Gastroesophageal sphincter (tissue), 4 donors: ENCODE measurements around the gene OGDH. TPM values are rescaled to one million over a fixed set of nuclear protein-coding genes. Genes with fewer than 3 reads are reported as not detected.

Source experiments
- ATAC-seq: fragments of 150-250 bp; one replicate; pipeline ENCODE4 v1.9.1; 2016; ENCODE audit warnings: mild to moderate bottlenecking, moderate library complexity
- H3K27ac ChIP-seq, 4 donors: fragments of 200-600 bp; sonication (generic) in 3 of 4; 1 replicate in 3 of 4; 2 replicates in 1 of 4; pipeline ENCODE4 v1.5.1; 2016 to 2019
- H3K27me3 ChIP-seq: fragments of 200-600 bp; sonication (generic); one replicate; pipeline ENCODE4 v1.5.1; 2019
- H3K36me3 ChIP-seq, 2 donors: fragments of 200-600 bp; sonication (generic); one replicate each; pipeline ENCODE4 v1.5.1; 2019; ENCODE audit warnings: control low read depth in 1 of 2
- H3K4me1 ChIP-seq, 3 donors: fragments of 200-600 bp; sonication (generic); 1 replicate in 2 of 3; 2 replicates in 1 of 3; pipeline ENCODE4 v1.5.1; 2016 to 2019; ENCODE audit warnings: control low read depth in 2 of 3
- H3K4me3 ChIP-seq, 2 donors: fragments of 200-600 bp; sonication (generic); one replicate each; pipeline ENCODE4 v1.5.1; 2019; ENCODE audit warnings: mild to moderate bottlenecking in 1 of 2, moderate library complexity in 1 of 2
- H3K9me3 ChIP-seq, 3 donors: fragments of 200-600 bp; sonication (generic); one replicate each; pipeline ENCODE4 v1.5.1; 2017 to 2019; ENCODE audit warnings: control low read depth in 2 of 3
- CTCF ChIP-seq, 4 experiments: fragments of 200-600 bp in 2 of 4; fragments of 450-650 bp in 2 of 4; sonication (generic) in 1 of 4; IDR thresholded peaks; one replicate each; pipeline ENCODE4 v1.5.1; 2017 to 2019; ENCODE audit warnings: antibody characterized with exemption in 4 of 4, mild to moderate bottlenecking in 2 of 4, moderate library complexity in 2 of 4
- EP300 ChIP-seq: sonication (generic); formaldehyde crosslinking; IDR thresholded peaks from one replicate; pipeline ENCODE4 v1.6.1; 2017; ENCODE audit warnings: antibody characterized with exemption, mild to moderate bottlenecking
- POLR2A ChIP-seq, 2 donors: fragments of 450-650 bp; IDR thresholded peaks; one replicate each; pipeline ENCODE4 v1.6.1; 2017; ENCODE audit warnings: antibody characterized with exemption in 2 of 2, mild to moderate bottlenecking in 2 of 2, moderate library complexity in 1 of 2
- POLR2AphosphoS5 ChIP-seq: sonication (generic); formaldehyde crosslinking; IDR thresholded peaks from one replicate; pipeline ENCODE4 v1.6.1; 2017; ENCODE audit warnings: antibody characterized with exemption
- WGBS, 2 donors: methylation state at CpG; one replicate each; pipeline ENCODE4 v1.1.5; 2018; ENCODE audit warnings: low coverage in 1 of 2; 5-methylcytosine and 5-hydroxymethylcytosine counted together
- total RNA-seq, 4 donors: library from RNA; depleted of rRNA; stranded (reverse); fragments of >200 nt; gene quantifications; one replicate each; pipeline ENCODE4 v1.1.0, GENCODE V29; 2016

OGDH gene
- total RNA-seq, 4 donors from 2014 or later: 112 to 222 (median 137) TPM

GRCh38 chr7:44643206-44643605, 36.8 kb downstream of the OGDH start:
- Histone ChIP-seq H3K9me3 (no peaks in the 10 kb centered on the region), H3K4me1 (peaks cover 8 to 28% (median 25%) of the 10 kb centered on the region in 3 donors), H3K27me3 (no peaks in the 10 kb centered on the region), H3K4me3 (no peak overlapping the region), H3K27ac (no peak overlapping the region), H3K36me3 (peaks cover 0 to 32% of the 10 kb centered on the region in 2 donors)
- ATAC-seq: no peak
- TF ChIP-seq CTCF (IDR thresholded peaks at IDR 0.05): no peak
- TF ChIP-seq POLR2AphosphoS5: no peak
- TF ChIP-seq POLR2A (IDR thresholded peaks at IDR 0.05): no peak
- TF ChIP-seq EP300: no peak
- WGBS, 2 donors: 100% methylated on average over 1 of the region's 1 CpG; no CpG with 5 or more reads in 1 of the 2 donors

- peaks cover under 1 to 8% (median 5%) of the 10 kb centered on the region in 3 donors for H3K4me1 ChIP-seq
- peaks cover 0 to 52% of the 10 kb centered on the region in 2 donors for H3K36me3 ChIP-seq
- H3K27ac ChIP-seq: no peak overlapping the region
- ATAC-seq: no peak
- H3K27me3 ChIP-seq: no peaks in the 10 kb centered on the region
- WGBS, 2 donors: no CpG with 5 or more reads among the region's 11 CpGs
- TF ChIP-seq EP300 (no peak), POLR2A (IDR thresholded peaks at IDR 0.05) (no peak), CTCF (IDR thresholded peaks at IDR 0.05) (no peak)
- H3K9me3 ChIP-seq: no peaks in the 10 kb centered on the region
- no peak overlapping the region for H3K4me3 ChIP-seq
Measured at GRCh38 chr7:44645254-44645653, 38.8 kb downstream of the OGDH start.

GRCh38 chr7:44645696-44646095, 39.3 kb downstream of the OGDH start:
- WGBS, 2 donors: 71% methylated on average over 1 to 2 of the region's 2 CpGs
- no peak overlapping the region for H3K4me3 ChIP-seq
- H3K27me3 ChIP-seq: no peaks in the 10 kb centered on the region
- peaks cover 0 to 6% (median under 1%) of the 10 kb centered on the region in 3 donors for H3K4me1 ChIP-seq
- H3K36me3 ChIP-seq: peaks cover 0 to 57% of the 10 kb centered on the region in 2 donors
- TF ChIP-seq EP300 (no peak), POLR2A (IDR thresholded peaks at IDR 0.05) (no peak), POLR2AphosphoS5 (no peak), CTCF (IDR thresholded peaks at IDR 0.05) (no peak)
- H3K9me3 ChIP-seq: no peaks in the 10 kb centered on the region
- H3K27ac ChIP-seq: no peak overlapping the region
- no peak for ATAC-seq

GRCh38 chr7:44646176-44646920, 39.9 kb downstream of the OGDH start:
- 77 to 80% methylated on average over 1 to 2 of the region's 3 CpGs for WGBS, 2 donors
- H3K27ac ChIP-seq: no peak overlapping the region
- ATAC-seq: no peak
- no peaks in the 10 kb centered on the region for H3K9me3 ChIP-seq
- peaks cover 0 to 8% (median 0%) of the 10 kb centered on the region in 3 donors for H3K4me1 ChIP-seq
- peaks cover 0 to 63% of the 10 kb centered on the region in 2 donors for H3K36me3 ChIP-seq
- H3K27me3 ChIP-seq: no peaks in the 10 kb centered on the region
- TF ChIP-seq EP300 (no peak), POLR2A (IDR thresholded peaks at IDR 0.05) (no peak), CTCF (IDR thresholded peaks at IDR 0.05) (no peak)
- H3K4me3 ChIP-seq: no peak overlapping the region
